GM19438 (cell line): Measurements from ENCODE around the gene NIN.
A peak's percentile ranks its signal among the peaks of the same experiment; 100 is the strongest.

Source experiments
- ATAC-seq: cut with Tn5 transposase; IDR thresholded peaks from one replicate; pipeline ENCODE4 v1.9.1; 2021; ENCODE audit warnings: low read depth; ENCODE audit not compliant: unreplicated experiment

The NIN gene

DNA sequence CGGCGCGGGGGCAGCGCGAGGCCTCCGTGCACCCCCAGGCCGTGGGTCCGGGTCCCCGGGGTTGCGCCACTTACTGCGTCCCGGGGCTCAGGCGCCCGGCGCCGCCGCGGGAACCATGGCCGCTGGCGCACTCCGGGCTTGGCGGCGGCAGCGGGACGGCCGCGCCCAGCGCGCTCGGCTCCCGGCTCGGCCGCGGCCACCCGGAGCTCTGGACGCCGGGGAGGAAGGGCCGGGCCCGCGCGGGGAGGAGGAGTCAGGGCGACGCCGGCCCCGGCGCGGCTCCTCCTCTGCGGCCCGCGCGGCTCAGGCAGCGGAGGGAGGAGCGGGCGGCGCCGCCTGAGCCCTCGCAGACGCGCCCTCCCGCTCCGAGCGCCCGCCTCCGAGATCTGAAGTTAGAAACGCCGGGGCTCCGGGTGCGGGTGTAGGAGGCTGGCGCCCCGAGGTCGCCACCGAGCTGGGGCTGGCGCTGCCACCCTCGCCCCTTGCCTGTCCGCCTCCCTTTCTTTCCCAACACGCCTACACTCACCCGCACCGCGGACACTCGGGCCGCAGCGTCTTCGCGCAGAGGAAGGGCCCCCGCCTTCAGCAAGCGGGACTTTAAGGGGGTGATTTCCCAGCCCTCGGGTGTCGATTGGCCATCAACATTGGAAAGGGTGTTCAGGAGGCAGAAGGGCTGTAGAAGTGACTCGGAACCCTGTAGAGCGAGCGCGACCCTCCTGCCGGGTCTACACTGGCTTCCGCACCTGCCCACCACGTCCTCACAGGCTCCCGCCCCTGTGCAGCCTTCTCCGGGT, at the start of gene NIN:
Gene NIN, minus strand, starts transcription at position 231 of the 794 bp plus-strand sequence. CDS start 9,106 bp downstream, outside the sequence.
- ATAC-seq: peak; percentile 72

GRCh38 chr14:50875359-50876070, 44.6 kb upstream of the NIN start:
- ATAC-seq: peak; percentile 94

DNA sequence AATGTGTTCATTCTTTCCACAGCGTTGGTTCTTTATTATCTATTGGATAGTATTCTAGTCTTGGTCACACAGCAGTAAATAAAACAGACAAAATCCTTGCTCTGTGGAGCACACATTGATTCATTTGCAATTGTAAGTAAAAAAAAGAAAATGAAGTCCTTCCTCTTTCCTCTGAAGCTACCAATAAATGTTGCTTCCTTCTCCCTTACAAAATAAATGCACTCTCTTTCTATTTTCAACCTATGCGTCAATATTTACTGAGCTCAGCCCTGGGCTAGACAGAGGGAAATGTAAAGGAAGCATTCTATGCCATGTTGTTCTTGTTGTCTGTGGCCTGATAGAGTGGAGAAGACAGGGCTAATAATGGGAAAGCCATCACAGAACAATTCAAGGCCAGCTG, 43.8 kb upstream of the NIN start:
- no peak for ATAC-seq

- no peak for ATAC-seq
Observed at GRCh38 chr14:50871914-50872732, 41.2 kb upstream of the NIN start, which contains the start of gene ABHD12B. ABHD12B (plus strand) TSS chr14:50872053; CDS start chr14:50872175, 122 bp downstream.

DNA sequence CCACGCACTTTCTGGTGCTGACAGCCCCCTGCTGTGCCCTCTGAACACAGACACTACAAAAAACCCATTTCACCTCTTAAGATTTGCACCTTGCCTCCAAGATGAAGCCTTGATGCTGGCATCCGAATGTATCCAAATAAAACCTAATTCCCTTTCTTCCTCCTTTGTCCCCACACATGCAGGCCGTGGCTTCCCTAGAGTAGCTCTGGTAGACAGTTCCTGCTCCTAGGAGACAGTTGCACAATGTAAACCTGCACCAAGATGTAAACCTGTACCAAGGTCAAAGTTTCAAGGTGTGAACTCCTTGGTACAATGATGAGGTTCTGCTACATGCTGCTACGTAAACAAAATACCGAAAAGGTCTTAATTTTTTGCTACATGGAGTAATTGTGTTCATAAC, 40.3 kb upstream of the NIN start:
- no peak for ATAC-seq

GRCh38 chr14:50865391-50866076, 34.6 kb upstream of the NIN start:
- ATAC-seq: no peak

GRCh38 chr14:50864946-50865345, 34.0 kb upstream of the NIN start:
- no peak for ATAC-seq

GRCh38 chr14:50864237-50864636, 33.3 kb upstream of the NIN start:
- ATAC-seq: no peak

DNA sequence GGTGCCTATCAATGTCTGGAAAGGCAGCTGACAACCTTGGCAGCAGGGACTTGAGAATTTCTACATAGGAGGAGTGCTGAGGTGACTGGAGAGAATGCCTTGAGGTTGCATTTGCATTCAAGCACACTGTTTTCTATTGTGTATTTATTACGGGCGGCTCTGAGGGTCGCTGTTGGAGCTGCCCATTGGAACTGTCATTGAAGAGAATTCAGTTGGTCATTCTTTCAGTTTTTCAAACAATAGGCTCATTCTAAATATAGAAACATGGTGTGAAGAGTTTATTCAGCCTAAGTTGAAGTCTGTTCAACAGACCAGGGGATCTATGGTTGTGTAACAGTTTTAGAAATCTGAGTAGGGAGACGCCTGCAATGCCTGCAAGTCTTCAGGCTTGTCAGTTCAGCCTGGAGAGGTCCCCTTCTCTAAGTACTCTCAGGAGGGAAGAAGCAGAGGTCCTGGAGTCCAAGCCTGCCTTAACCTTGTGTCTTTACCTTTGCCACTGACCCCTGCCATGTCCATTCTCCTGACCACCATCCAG, 31.1 kb upstream of the NIN start:
- no peak for ATAC-seq

DNA sequence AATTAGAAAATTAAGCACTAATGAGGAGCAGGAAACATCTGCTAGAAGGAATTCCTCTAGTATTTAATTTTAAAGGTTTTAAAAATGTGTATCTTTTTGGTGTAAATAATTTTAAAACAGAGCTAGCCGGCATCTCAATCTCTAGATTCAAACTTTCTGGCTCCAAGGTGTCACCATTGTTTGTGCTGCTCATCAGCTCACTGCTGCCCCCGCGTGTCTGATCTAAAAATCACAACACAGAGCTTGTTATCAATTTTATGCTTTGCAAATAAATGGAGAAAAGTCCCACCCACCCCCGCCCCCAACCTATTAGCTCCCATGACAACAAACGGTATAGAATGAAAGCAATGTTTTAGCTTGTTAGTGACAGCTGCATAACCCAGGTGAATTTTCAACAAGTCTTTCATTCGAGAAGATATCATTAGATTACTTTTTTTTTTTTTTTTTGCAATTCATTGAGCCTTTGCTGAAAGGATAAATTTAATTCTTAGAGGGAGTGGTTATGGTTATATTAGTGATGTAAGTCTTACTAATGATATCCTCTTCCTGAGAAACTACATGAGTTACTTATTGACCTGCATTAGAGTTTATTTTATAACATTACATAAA, 29.6 kb upstream of the NIN start:
- no peak for ATAC-seq

- peak; percentile 24 for ATAC-seq
Observed at GRCh38 chr14:50859296-50859624, 28.3 kb upstream of the NIN start.

GRCh38 chr14:50856660-50857059, 25.7 kb upstream of the NIN start:
- ATAC-seq: no peak

GRCh38 chr14:50855558-50855957, 24.6 kb upstream of the NIN start:
- no peak for ATAC-seq

GRCh38 chr14:50854521-50854920, 23.6 kb upstream of the NIN start:
- no peak for ATAC-seq

GRCh38 chr14:50853891-50854290, 22.9 kb upstream of the NIN start:
- ATAC-seq: no peak

GRCh38 chr14:50846226-50846880, 15.4 kb upstream of the NIN start:
- no peak for ATAC-seq

GRCh38 chr14:50845166-50845565, 14.2 kb upstream of the NIN start:
- ATAC-seq: no peak

DNA sequence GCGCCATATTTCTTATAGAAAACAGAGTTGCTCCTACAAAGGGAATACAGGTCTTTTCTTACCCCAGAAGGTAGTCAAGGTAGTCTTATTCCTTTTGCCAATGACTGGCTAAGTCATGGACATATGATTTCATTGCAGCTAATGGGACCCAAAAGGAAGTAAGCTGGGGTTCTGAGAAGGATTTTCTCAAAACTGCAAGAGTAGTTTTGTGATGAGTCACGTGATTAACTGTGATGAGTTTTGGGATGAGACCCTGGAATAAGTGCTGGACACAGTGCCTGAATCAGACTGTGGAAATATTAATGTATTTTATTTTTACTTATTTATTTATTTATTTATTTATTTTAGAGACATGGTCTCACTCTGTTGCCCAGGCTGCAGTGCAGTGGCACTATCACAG, 13.4 kb upstream of the NIN start:
- ATAC-seq: no peak

DNA sequence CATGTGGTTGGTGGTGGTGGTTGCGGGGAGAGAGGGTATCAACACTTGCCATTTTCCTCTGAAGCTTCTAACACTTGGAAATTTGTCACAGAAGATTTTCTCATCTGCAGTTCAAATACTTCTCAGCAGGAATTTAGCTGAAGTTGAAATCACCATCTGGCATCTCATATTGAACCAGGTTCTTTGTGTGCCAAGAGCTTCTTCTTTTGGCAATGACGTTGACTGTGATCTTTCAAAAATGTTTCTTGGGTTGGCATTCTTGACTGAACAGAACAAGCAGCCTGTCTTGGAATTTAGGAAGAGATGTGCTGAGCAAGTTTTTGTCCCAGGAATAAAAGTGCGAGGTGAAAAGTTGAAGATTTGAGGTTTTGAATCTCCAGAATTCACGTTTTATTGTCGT, 8.7 kb upstream of the NIN start:
- no peak for ATAC-seq
